Mesenchymal stem cell (in vitro differentiated cells and primary cell): Measurements from ENCODE around the gene EXOC4.
A peak's percentile ranks its signal among the peaks of the same experiment; 100 is the strongest.

Experiments
- DNase-seq: peaks from one replicate; pipeline ENCODE4 v3.0.0-alpha.2; 2013
- H2AFZ ChIP-seq: one replicate; pipeline ENCODE4 v1.6.1; 2013; ENCODE audit warnings: low read depth, mild to moderate bottlenecking, control low read depth, inconsistent platforms, low read length, moderate library complexity
- H2AK5ac ChIP-seq: 2 replicates; pipeline ENCODE4 v1.6.1; 2013; ENCODE audit warnings: low read length, moderate library complexity, mild to moderate bottlenecking, inconsistent platforms; ENCODE audit not compliant: severe bottlenecking
- H2BK120ac ChIP-seq: one replicate; pipeline ENCODE4 v1.6.1; 2013; ENCODE audit warnings: low read depth, mild to moderate bottlenecking, inconsistent platforms, low read length, moderate library complexity
- H2BK12ac ChIP-seq, 2 experiments: one replicate each; pipeline ENCODE4 v1.6.1; 2013; ENCODE audit warnings: inconsistent platforms in 2 of 2, low read length in 2 of 2, mild to moderate bottlenecking in 2 of 2, moderate library complexity in 2 of 2, control low read depth in 1 of 2
- H2BK15ac ChIP-seq: one replicate; pipeline ENCODE4 v1.6.1; 2013; ENCODE audit warnings: mild to moderate bottlenecking, low read depth, inconsistent platforms; ENCODE audit not compliant: poor library complexity, severe bottlenecking
- H2BK5ac ChIP-seq: 2 replicates; pipeline ENCODE4 v1.6.1; 2013; ENCODE audit warnings: low read depth, mild to moderate bottlenecking, low read length, control low read depth, inconsistent platforms; ENCODE audit not compliant: poor library complexity, severe bottlenecking
- H3K14ac ChIP-seq, 2 experiments: one replicate each; pipeline ENCODE4 v1.6.1; 2013; ENCODE audit warnings: inconsistent platforms in 2 of 2, low read length in 2 of 2, control low read depth in 1 of 2, mild to moderate bottlenecking in 1 of 2, moderate library complexity in 1 of 2
- H3K18ac ChIP-seq, 2 experiments: one replicate each; pipeline ENCODE4 v1.6.1; 2013; ENCODE audit warnings: inconsistent platforms in 2 of 2, low read length in 2 of 2, control low read depth in 1 of 2, low read depth in 1 of 2, mild to moderate bottlenecking in 1 of 2
- H3K23ac ChIP-seq, 2 experiments: one replicate each; pipeline ENCODE4 v1.6.1; 2013; ENCODE audit warnings: inconsistent platforms in 2 of 2, low read length in 2 of 2, mild to moderate bottlenecking in 2 of 2, moderate library complexity in 2 of 2, control low read depth in 1 of 2
- H3K27ac ChIP-seq: 2 replicates; pipeline ENCODE4 v1.5.1; 2013; ENCODE audit warnings: mild to moderate bottlenecking, moderate library complexity, low read length, control low read depth, inconsistent platforms; ENCODE audit not compliant: poor library complexity, severe bottlenecking
- H3K27me3 ChIP-seq, 2 experiments: 2 replicates each; pipeline versions ENCODE4 v1.6.1 to v1.7.0; 2013; ENCODE audit warnings: low read length in 2 of 2, mild to moderate bottlenecking in 2 of 2, moderate library complexity in 2 of 2, control low read depth in 1 of 2, inconsistent platforms in 1 of 2; ENCODE audit not compliant: control insufficient read depth in 1 of 2, insufficient read depth in 1 of 2
- H3K36me3 ChIP-seq, 2 experiments: 2 replicates each; pipeline versions ENCODE4 v1.6.1 to v1.7.0; 2013; ENCODE audit warnings: low read length in 2 of 2, control low read depth in 1 of 2, inconsistent platforms in 1 of 2, low read depth in 1 of 2, mild to moderate bottlenecking in 1 of 2; ENCODE audit not compliant: insufficient read depth in 2 of 2, control insufficient read depth in 1 of 2
- H3K4ac ChIP-seq, 2 experiments: one replicate each; pipeline ENCODE4 v1.6.1; 2013; ENCODE audit warnings: inconsistent platforms in 2 of 2, low read length in 2 of 2, mild to moderate bottlenecking in 2 of 2, moderate library complexity in 2 of 2, control low read depth in 1 of 2, low read depth in 1 of 2
- H3K4me1 ChIP-seq: 2 replicates; pipeline ENCODE4 v1.6.1; 2013; ENCODE audit warnings: low read depth, low read length, control low read depth; ENCODE audit not compliant: control insufficient read depth, insufficient read depth
- H3K4me2 ChIP-seq: 2 replicates; pipeline ENCODE4 v1.6.1; 2013; ENCODE audit warnings: low read length, mild to moderate bottlenecking, inconsistent platforms; ENCODE audit not compliant: poor library complexity, severe bottlenecking
- H3K4me3 ChIP-seq, 2 experiments: 2 replicates each; pipeline versions ENCODE4 v1.5.1 to v1.7.0; 2013; ENCODE audit warnings: low read length in 2 of 2, mild to moderate bottlenecking in 2 of 2, control low read depth in 1 of 2, low read depth in 1 of 2; ENCODE audit not compliant: insufficient read depth in 1 of 2
- H3K79me1 ChIP-seq: replicated peaks from 2 replicates; pipeline ENCODE4 v1.6.1; 2013; ENCODE audit warnings: mild to moderate bottlenecking, control low read depth, low read length, inconsistent platforms; ENCODE audit not compliant: poor library complexity, severe bottlenecking
- H3K9ac ChIP-seq: 2 replicates; pipeline ENCODE4 v1.7.0; 2013; ENCODE audit warnings: mild to moderate bottlenecking, low read length, moderate library complexity
- H3K9me3 ChIP-seq: 2 replicates; pipeline ENCODE4 v1.7.0; 2013; ENCODE audit warnings: mild to moderate bottlenecking, low read length; ENCODE audit not compliant: control insufficient read depth
- H4K8ac ChIP-seq: one replicate; pipeline ENCODE4 v1.6.1; 2013; ENCODE audit warnings: inconsistent platforms, mild to moderate bottlenecking, low read length, moderate library complexity
- H4K91ac ChIP-seq: one replicate; pipeline ENCODE4 v1.6.1; 2013; ENCODE audit warnings: mild to moderate bottlenecking, low read length, inconsistent platforms
- WGBS: methylation state at CpG from one replicate; pipeline ENCODE4 v1.1.7; 2013; ENCODE audit warnings: mixed read lengths; 5-methylcytosine and 5-hydroxymethylcytosine counted together

Gene EXOC4

DNA sequence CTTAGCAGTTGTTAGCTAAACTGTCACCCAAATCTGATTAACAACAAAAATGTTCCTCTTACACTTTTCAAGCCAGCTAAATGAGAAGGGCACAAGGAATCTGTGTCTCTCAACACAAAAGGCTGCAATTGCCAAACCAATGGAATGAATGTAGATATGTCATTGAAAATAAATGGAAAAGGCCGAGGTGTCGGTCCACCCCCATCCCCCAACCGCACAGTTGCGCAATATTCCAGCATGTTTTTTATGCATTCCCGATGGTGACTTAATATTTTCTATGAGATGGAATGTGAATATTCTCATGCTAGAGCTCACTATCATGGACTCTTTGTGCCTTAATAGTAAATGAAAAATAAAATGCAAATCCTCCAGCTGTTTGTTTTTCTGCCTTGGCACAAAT is 692.6 kb downstream of the EXOC4 start:
- H3K36me3 ChIP-seq = no peaks in the 10 kb centered on the region
- no peak overlapping the region for H3K4ac ChIP-seq
- no peak overlapping the region for H4K8ac ChIP-seq
- H2BK15ac ChIP-seq = no peak overlapping the region
- H3K27me3 ChIP-seq = no peaks in the 10 kb centered on the region
- H3K27ac ChIP-seq = no peak overlapping the region
- H3K4me2 ChIP-seq = no peak overlapping the region
- H3K14ac ChIP-seq = no peak overlapping the region
- H4K91ac ChIP-seq = no peak overlapping the region
- H2BK120ac ChIP-seq = no peak overlapping the region
- H3K9ac ChIP-seq = no peak overlapping the region
- H3K4me3 ChIP-seq = no peak overlapping the region
- H3K4me1 ChIP-seq = no peaks in the 10 kb centered on the region
- H3K23ac ChIP-seq = no peak overlapping the region
- no peak overlapping the region for H3K18ac ChIP-seq
- H2BK12ac ChIP-seq = no peak overlapping the region
- no peak overlapping the region for H2AK5ac ChIP-seq
- H2AFZ ChIP-seq = no peak overlapping the region
- H3K9me3 ChIP-seq = no peaks in the 10 kb centered on the region
- no peak overlapping the region for H2BK5ac ChIP-seq
- 90% methylated on average over 3 of the region's 5 CpGs for WGBS
- no peak for DNase-seq
- no peaks in the 10 kb centered on the region for H3K79me1 ChIP-seq

GRCh38 chr7:133947458-133948254 is 694.8 kb downstream of the EXOC4 start:
- Histone ChIP-seq H2AFZ (no peak overlapping the region), H3K4me2 (no peak overlapping the region), H3K9ac (no peak overlapping the region), H3K36me3 (peaks cover 0 to 8% of the 10 kb centered on the region in 2 experiments), H3K9me3 (no peaks in the 10 kb centered on the region), H3K79me1 (no peaks in the 10 kb centered on the region), H3K4me3 (no peak overlapping the region), H2BK120ac (no peak overlapping the region), H4K91ac (no peak overlapping the region), H2BK5ac (no peak overlapping the region), H3K4ac (no peak overlapping the region), H3K23ac (no peak overlapping the region), H3K4me1 (no peaks in the 10 kb centered on the region), H2AK5ac (no peak overlapping the region), H3K18ac (no peak overlapping the region), H3K14ac (no peak overlapping the region), H3K27me3 (no peaks in the 10 kb centered on the region), H2BK15ac (no peak overlapping the region), H4K8ac (no peak overlapping the region), H2BK12ac (no peak overlapping the region), H3K27ac (no peak overlapping the region)
- DNase-seq = no peak
- 89% methylated on average over 6 of the region's 6 CpGs for WGBS

DNA sequence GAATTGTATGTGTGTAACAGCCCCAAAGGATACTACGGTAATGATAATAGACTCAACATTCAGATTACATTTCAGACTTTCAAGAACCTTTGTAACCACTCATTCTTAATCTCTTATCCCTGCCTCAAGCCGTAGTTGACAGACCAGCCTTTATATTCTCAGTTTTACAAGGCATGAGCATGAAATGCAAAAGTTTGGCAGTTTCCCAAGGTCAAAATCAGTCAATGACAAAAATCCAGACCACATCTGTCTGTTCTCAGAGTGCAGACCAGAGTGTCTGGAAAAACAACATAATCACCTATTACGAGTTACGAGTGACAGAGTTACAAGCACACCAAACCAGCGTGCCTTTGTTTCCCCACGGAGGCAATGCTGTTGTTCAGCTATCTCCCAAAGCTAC is 695.7 kb downstream of the EXOC4 start:
- H2AK5ac ChIP-seq = no peak overlapping the region
- WGBS = 97% methylated on average over 6 of the region's 6 CpGs

GRCh38 chr7:133950855-133951254 is 698.0 kb downstream of the EXOC4 start:
- Histone ChIP-seq H3K23ac (no peak overlapping the region), H3K79me1 (peaks cover 3% of the 10 kb centered on the region), H2BK15ac (no peak overlapping the region), H3K18ac (peak overlapping the region in 1 of 2 experiments; percentile 38), H4K91ac (no peak overlapping the region), H3K14ac (no peak overlapping the region), H4K8ac (no peak overlapping the region), H3K9me3 (no peaks in the 10 kb centered on the region), H3K4me3 (no peak overlapping the region), H3K9ac (no peak overlapping the region), H3K4me1 (peaks cover 3% of the 10 kb centered on the region), H2AK5ac (no peak overlapping the region), H2BK5ac (no peak overlapping the region), H3K27ac (no peak overlapping the region), H3K4ac (no peak overlapping the region), H2BK12ac (no peak overlapping the region), H2AFZ (no peak overlapping the region), H3K27me3 (no peaks in the 10 kb centered on the region), H2BK120ac (no peak overlapping the region), H3K4me2 (no peak overlapping the region), H3K36me3 (peaks cover 8 to 12% of the 10 kb centered on the region in 2 experiments)
- WGBS = 67% methylated on average over 4 of the region's 4 CpGs
- no peak for DNase-seq

More for the DNA sequence above, 695.7 kb downstream of the EXOC4 start:
- H3K14ac ChIP-seq = no peak overlapping the region
- no peak overlapping the region for H4K91ac ChIP-seq
- no peak for DNase-seq
- no peak overlapping the region for H2BK15ac ChIP-seq
- no peak overlapping the region for H3K27ac ChIP-seq
- no peak overlapping the region for H4K8ac ChIP-seq
- H3K4me3 ChIP-seq = no peak overlapping the region
- no peaks in the 10 kb centered on the region for H3K4me1 ChIP-seq
- no peaks in the 10 kb centered on the region for H3K27me3 ChIP-seq
- H2BK12ac ChIP-seq = no peak overlapping the region
- no peak overlapping the region for H3K23ac ChIP-seq
- H3K9me3 ChIP-seq = no peaks in the 10 kb centered on the region
- H3K79me1 ChIP-seq = no peaks in the 10 kb centered on the region
- peaks cover 0 to 8% of the 10 kb centered on the region in 2 experiments for H3K36me3 ChIP-seq
- no peak overlapping the region for H3K9ac ChIP-seq
- H2BK5ac ChIP-seq = no peak overlapping the region
- H2BK120ac ChIP-seq = no peak overlapping the region
- no peak overlapping the region for H2AFZ ChIP-seq
- H3K4ac ChIP-seq = no peak overlapping the region
- H3K18ac ChIP-seq = no peak overlapping the region
- H3K4me2 ChIP-seq = no peak overlapping the region
